Large intestine (tissue), 3 donors: ENCODE results near the gene ELFN1. TPM values are rescaled to one million over a fixed set of nuclear protein-coding genes. Genes with fewer than 3 reads are reported as not detected.
"Not testable (repeated sequence)": the region's sequence is repeated elsewhere in the genome, so short reads cannot be mapped to it uniquely, and the experiment has no call there.

Experiments
- DNase-seq, 2 donors: peaks; one replicate each; pipeline versions ENCODE4 v3.0.0 to v3.0.0-alpha.2; 2013
- H3K27ac ChIP-seq: one replicate; pipeline ENCODE4 v1.5.1; 2013; ENCODE audit warnings: low read length
- H3K27me3 ChIP-seq: 2 replicates; pipeline ENCODE4 v1.6.1; 2013; ENCODE audit warnings: low read length; ENCODE audit not compliant: control insufficient read depth, insufficient read depth
- H3K36me3 ChIP-seq: 2 replicates; pipeline ENCODE4 v1.6.1; 2013; ENCODE audit warnings: low read length; ENCODE audit not compliant: control insufficient read depth, insufficient read depth
- H3K4me1 ChIP-seq: one replicate; pipeline ENCODE4 v1.6.1; 2013; ENCODE audit warnings: low read length; ENCODE audit not compliant: control insufficient read depth, insufficient read depth
- H3K4me3 ChIP-seq: one replicate; pipeline ENCODE4 v1.5.1; 2013; ENCODE audit warnings: low read length
- H3K9me3 ChIP-seq: one replicate; pipeline ENCODE4 v1.6.1; 2013; ENCODE audit warnings: mild to moderate bottlenecking, low read depth, low read length, moderate library complexity; ENCODE audit not compliant: control insufficient read depth
- WGBS: methylation state at CpG from one replicate; pipeline ENCODE4 v1.1.5; 2013; ENCODE audit warnings: low lambda C conversion rate; ENCODE audit not compliant: insufficient coverage; 5-methylcytosine and 5-hydroxymethylcytosine counted together
- polyA plus RNA-seq: library from polyadenylated mRNA; unstranded; fragments of 120-200 nt; gene quantifications from one replicate; pipeline ENCODE4 v1.2.1, GENCODE V29; 2013

ELFN1 gene
- polyA plus RNA-seq, 1 donor = 2.3 TPM

DNA sequence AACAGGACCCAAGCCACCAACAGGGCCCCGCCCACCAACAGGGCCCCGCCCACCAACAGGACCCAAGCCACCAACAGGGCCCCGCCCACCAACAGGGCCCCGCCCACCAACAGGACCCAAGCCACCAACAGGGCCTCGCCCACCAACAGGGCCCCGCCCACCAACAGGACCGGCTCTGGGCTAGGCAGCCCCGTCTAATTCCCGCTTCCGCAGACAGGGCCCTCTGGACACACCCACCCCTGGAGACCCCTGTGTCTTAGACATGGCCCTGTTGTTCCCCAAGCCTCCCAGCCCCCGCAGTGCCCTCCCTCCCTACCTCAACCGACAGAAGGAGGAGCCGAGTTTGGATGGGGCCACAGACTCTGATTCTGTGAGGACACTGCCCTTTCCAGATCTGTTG is 49.2 kb downstream of the ELFN1 start:
- not testable (repeated sequence) for H3K27ac ChIP-seq, H3K4me3 ChIP-seq, H3K4me1 ChIP-seq, DNase-seq, H3K9me3 ChIP-seq, H3K27me3 ChIP-seq, H3K36me3 ChIP-seq
- no CpG with 5 or more reads among the region's 13 CpGs for WGBS

DNA sequence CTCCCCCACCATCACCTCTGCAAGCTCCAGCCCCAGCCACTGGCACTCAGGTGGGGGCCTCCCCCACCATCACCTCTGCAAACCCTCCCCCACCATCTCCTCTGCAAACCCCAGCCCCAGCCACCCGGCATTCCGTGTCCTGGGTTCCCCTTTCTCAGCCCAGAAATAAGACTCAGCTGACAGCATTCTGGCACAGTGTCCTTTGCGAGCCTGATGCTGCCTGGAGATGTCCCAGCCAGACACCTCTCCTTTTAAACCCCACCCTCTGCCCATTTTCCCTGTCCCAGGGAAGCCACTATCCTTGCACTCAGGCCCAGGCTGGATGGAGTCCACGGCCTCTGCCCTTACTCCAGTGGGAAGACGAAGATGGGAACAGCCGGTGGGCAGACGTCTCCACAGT is 49.8 kb downstream of the ELFN1 start:
- Histone ChIP-seq H3K36me3 (no peaks in the 10 kb centered on the region), H3K4me3 (no peak overlapping the region), H3K27ac (no peak overlapping the region), H3K9me3 (no peaks in the 10 kb centered on the region), H3K4me1 (peaks cover 1% of the 10 kb centered on the region), H3K27me3 (peaks cover 2% of the 10 kb centered on the region)
- no peak for DNase-seq
- WGBS = no CpG with 5 or more reads among the region's 7 CpGs

GRCh38 chr7:1720326-1720725 is 50.2 kb downstream of the ELFN1 start:
- no CpG with 5 or more reads among the region's 8 CpGs for WGBS
- Histone ChIP-seq H3K9me3 (no peaks in the 10 kb centered on the region), H3K27me3 (peaks cover 3% of the 10 kb centered on the region), H3K27ac (no peak overlapping the region), H3K36me3 (no peaks in the 10 kb centered on the region), H3K4me3 (no peak overlapping the region), H3K4me1 (peaks cover 4% of the 10 kb centered on the region)
- no peak for DNase-seq

DNA sequence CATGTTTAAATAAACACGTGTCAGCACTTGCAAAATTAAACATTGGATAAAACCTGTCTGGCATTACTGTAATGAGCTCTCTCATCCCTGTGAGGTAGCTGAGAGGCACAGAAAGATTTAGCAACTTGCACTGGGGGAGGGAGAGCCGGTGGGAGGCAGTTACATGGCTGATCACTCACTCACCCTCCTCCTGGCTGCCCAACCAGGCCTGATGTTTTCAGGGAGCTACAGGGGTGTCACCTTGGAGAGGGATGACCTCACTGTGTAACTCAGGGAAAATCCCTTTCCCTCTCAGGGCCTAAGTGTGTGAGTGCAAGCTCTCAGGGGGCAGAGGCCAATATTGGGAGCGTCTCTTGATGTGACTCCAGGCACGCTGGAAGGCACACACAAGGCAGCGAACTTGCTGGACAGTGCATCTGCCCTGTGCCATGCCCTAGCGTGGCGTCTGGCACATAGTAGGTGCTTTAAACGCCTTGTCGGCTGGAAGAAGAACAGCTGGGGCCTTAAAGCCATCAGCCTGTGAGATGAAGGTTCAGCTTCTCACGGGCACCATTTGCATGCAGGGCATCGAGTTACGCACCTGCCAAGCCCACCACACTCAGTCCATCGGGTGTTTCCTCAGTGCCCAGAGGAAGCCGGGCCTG is 51.1 kb downstream of the ELFN1 start:
- no CpG with 5 or more reads among the region's 14 CpGs for WGBS
- H3K4me1 ChIP-seq = peaks cover 4% of the 10 kb centered on the region
- no peak overlapping the region for H3K27ac ChIP-seq
- peaks cover 3% of the 10 kb centered on the region for H3K27me3 ChIP-seq
- no peaks in the 10 kb centered on the region for H3K36me3 ChIP-seq
- no peaks in the 10 kb centered on the region for H3K9me3 ChIP-seq
- H3K4me3 ChIP-seq = no peak overlapping the region
- DNase-seq = no peak

DNA sequence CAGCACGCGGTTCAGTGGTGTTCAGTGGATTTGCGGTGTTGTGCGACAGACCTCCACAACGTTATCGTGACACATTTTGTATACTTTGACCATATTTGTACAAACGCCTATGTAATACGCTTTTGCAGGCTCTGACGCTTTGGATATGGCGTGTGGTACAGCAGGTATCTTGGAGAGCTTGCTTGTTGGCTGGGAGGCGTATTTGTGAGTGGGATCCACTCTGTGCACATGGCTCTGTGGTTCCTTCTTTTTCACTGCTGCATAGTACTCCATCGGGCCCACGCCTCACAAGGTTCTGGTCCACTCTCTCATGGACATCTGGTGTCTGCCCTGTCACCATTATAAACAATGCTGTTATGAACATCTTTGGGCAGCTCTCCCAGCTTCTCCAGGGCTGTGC is 53.2 kb downstream of the ELFN1 start:
- H3K27ac ChIP-seq = no peak overlapping the region
- H3K4me3 ChIP-seq = no peak overlapping the region
- 100% methylated on average over 3 of the region's 13 CpGs for WGBS

GRCh38 chr7:1724118-1724910 is 54.2 kb downstream of the ELFN1 start:
- no peak overlapping the region for H3K27ac ChIP-seq
- no peaks in the 10 kb centered on the region for H3K36me3 ChIP-seq
- H3K4me1 ChIP-seq = peaks cover 4% of the 10 kb centered on the region
- DNase-seq = no peak
- H3K4me3 ChIP-seq = no peak overlapping the region
- H3K9me3 ChIP-seq = peaks cover 9% of the 10 kb centered on the region
- WGBS = no CpG with 5 or more reads among the region's 21 CpGs
- H3K27me3 ChIP-seq = peaks cover 3% of the 10 kb centered on the region

More for the DNA sequence above, 53.2 kb downstream of the ELFN1 start:
- Histone ChIP-seq H3K27me3 (peaks cover 3% of the 10 kb centered on the region), H3K36me3 (no peaks in the 10 kb centered on the region), H3K9me3 (peaks cover 3% of the 10 kb centered on the region), H3K4me1 (peaks cover 4% of the 10 kb centered on the region)
- DNase-seq = no peak

DNA sequence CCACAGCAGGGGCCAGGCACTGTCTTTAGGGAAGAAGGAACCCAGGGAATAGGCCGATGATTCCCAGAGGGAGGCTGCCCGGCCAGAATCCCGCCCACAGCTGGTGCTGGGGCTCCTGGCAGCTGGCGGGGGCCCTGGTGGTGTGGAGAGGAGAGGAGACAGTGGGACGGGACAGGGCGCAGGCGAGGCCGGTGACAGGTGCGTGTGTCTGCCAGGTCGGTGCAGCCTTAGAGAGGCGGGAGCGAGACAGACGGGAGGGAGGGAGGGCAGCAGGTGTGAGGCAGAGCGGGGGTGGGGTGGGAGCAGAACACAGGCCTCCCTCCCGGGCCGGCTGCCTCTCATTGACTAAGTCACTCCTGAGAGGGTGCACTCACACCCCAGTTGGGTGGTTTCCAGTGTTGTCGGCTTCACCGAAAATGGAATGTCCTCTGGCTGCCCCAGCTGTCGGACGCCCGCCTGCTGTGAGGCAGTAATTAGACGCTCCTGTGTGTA is 55.2 kb downstream of the ELFN1 start:
- H3K36me3 ChIP-seq = no peaks in the 10 kb centered on the region
- WGBS = no CpG with 5 or more reads among the region's 22 CpGs
- H3K27ac ChIP-seq = no peak overlapping the region
- peak; percentile 25 to 65 for DNase-seq
- H3K9me3 ChIP-seq = peaks cover 18% of the 10 kb centered on the region
- peaks cover 4% of the 10 kb centered on the region for H3K4me1 ChIP-seq
- H3K27me3 ChIP-seq = peaks cover 3% of the 10 kb centered on the region
- no peak overlapping the region for H3K4me3 ChIP-seq

DNA sequence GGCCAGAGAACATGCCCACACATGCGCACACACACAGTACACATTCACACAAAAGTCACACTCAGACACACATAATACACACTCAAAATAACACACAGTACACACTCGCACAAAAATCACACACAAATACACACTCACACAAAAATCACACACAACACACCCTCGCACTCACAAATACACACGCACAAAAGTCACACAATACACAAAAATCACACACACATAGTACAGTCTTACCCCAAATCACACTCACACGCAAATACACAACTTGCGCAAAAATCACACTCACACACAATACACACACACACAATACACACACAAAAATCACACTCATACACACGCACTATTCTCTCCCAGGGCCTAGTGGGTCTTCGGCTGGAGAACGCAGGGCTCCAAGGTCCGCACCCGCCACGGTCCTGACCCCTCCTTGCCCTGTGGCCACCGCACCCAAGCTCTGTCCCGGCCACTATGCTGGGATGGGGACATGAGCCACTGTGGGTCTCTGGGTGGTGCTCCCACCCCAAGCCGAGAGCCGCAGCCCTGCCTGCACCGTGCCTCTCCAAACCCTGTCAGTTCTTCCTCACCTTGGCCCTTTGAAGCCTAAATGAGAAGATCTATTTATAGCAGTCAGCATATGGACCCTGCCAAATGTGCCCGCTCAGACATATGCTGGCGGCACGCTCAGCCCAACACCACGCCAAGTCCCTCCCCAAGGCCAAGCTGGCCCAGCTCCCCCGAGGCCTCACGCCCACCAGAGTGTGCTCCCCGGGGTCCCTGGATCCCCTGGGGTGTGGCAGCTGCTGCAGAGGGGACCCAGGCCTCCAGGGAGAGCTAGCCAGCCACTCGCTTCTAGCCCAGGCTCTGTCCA is 55.9 kb downstream of the ELFN1 start:
- DNase-seq = no peak
- Histone ChIP-seq H3K9me3 (peaks cover 19% of the 10 kb centered on the region), H3K4me3 (no peak overlapping the region), H3K4me1 (peaks cover 4% of the 10 kb centered on the region), H3K27me3 (peaks cover 3% of the 10 kb centered on the region), H3K27ac (no peak overlapping the region), H3K36me3 (no peaks in the 10 kb centered on the region)
- whole genome bisulfite sequencing = no CpG with 5 or more reads among the region's 25 CpGs

DNA sequence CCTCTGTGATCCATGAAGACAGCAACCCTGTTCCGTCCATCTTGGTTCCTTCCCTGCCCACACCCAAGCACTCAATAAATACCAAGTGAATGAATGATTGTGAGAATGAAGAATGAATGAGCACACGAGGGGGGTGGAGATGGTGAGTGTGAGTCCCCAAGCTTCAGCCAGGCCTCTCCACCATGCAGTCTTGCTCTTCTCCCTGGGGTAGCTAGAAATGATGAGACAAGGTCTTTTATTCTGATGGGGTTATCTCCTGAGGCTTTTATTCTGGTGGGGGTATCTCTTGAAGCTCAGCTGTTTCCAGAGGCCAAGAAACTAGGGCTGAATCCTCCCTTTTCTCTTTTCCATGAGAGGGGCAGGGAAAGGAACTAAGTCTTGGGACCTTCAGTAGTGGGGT is 57.0 kb downstream of the ELFN1 start:
- no peak for DNase-seq
- Histone ChIP-seq H3K4me1 (peaks cover 4% of the 10 kb centered on the region), H3K4me3 (no peak overlapping the region), H3K27ac (no peak overlapping the region), H3K9me3 (peaks cover 19% of the 10 kb centered on the region), H3K36me3 (no peaks in the 10 kb centered on the region), H3K27me3 (peaks cover 3% of the 10 kb centered on the region)
- no CpG with 5 or more reads among the region's 2 CpGs for WGBS
